ENCODE results near the gene PRX. TPM values are rescaled to one million over a fixed set of nuclear protein-coding genes. Genes with fewer than 3 reads are reported as not detected.

The PRX gene
- 1.4 TPM for total RNA-seq (2013)
- polyA plus RNA-seq (under 1 TPM in 2 of 3 donors, not detected in 1; 0.13 to 0.76 TPM), polyA minus RNA-seq (0.55 and 0.72 TPM in 2 replicates), total RNA-seq (0.75 to 7.5 (median 4.1) reads per million in 11 experiments)

GRCh38 chr19:40413291-40413845, at the start of gene PRX:
Gene PRX, minus strand, starts transcription at chr19:40413378. Its CDS starts 5,446 bp downstream, at chr19:40407932.
- no peaks in the 10 kb centered on the region for H3K36me3 Mint-ChIP-seq
- peaks cover 32 to 37% of the 10 kb centered on the region in 2 donors for H3K4me1 ChIP-seq (ENCODE audit: control insufficient read depth in 1 of 2, insufficient read depth in 2 of 2, low read length in 2 of 2)

More at GRCh38 chr19:40413291-40413845, at the start of gene PRX:
- Mint-ChIP-seq H3K9me3 (peaks cover 0 to 3% (median 0%) of the 10 kb centered on the region in 7 donors), H3K4me3 (peak within 1 kb of the TSS in 1 of 2 donors; percentile 33), H3K4me1 (peaks cover 44% of the 10 kb centered on the region), H3K27ac (peak within 1 kb of the TSS in 2 of 7 donors; percentile 62 to 64), H3K27me3 (ENCODE audit: low read depth in 3 of 3) (peaks cover 4 to 10% (median 10%) of the 10 kb centered on the region in 3 donors)
- H3K27me3 ChIP-seq (ENCODE audit: control insufficient read depth in 2 of 2, insufficient read depth in 2 of 2, low read length in 2 of 2), result no peaks in the 10 kb centered on the region
- H3K36me3 ChIP-seq (replicated peaks in 1 of 2; ENCODE audit: control insufficient read depth in 1 of 2, insufficient read depth in 2 of 2, low read length in 2 of 2), result no peaks in the 10 kb centered on the region
- no peaks in the 10 kb centered on the region for H4K20me1 ChIP-seq (ENCODE audit: insufficient read depth, low read length)
- no peak within 1 kb of the TSS for H3K4me2 ChIP-seq (replicated peaks; ENCODE audit: extremely low read depth, low read length, poor library complexity, severe bottlenecking)
- H2AFZ ChIP-seq (ENCODE audit: insufficient read depth, low read depth, low read length, poor library complexity, severe bottlenecking), result no peak within 1 kb of the TSS
- 34% methylated on average over 7 of the region's 18 CpGs for WGBS (ENCODE audit: insufficient coverage)
- H3K9ac ChIP-seq (ENCODE audit: insufficient read depth, low read length, poor library complexity, severe bottlenecking), result no peak within 1 kb of the TSS
- no peak for TF ChIP-seq CTCF (IDR thresholded peaks at IDR 0.05)
- no peak within 1 kb of the TSS for H3K4me3 ChIP-seq (replicated peaks in 1 of 3; ENCODE audit: low read depth in 2 of 3, low read length in 3 of 3)
- intact Hi-C loops (cut with micrococcal nuclease), result no loop called here
- no peak for DNase-seq
- no peak within 1 kb of the TSS for H3K27ac ChIP-seq (ENCODE audit: low read depth in 1 of 2, low read length in 2 of 2)
- H3K79me2 ChIP-seq (ENCODE audit: insufficient read depth, low read length), result no peaks in the 10 kb centered on the region
- H3K9me3 ChIP-seq (replicated peaks in 1 of 2; ENCODE audit: control insufficient read depth in 1 of 2, insufficient read depth in 1 of 2, low read length in 2 of 2), result no peaks in the 10 kb centered on the region
